Mesothelial cell of epicardium (in vitro differentiated cells): Measurements from ENCODE around the gene UBE2E2. TPM values are rescaled to one million over a fixed set of nuclear protein-coding genes. Genes with fewer than 3 reads are reported as not detected.

Experiments used
- DNase-seq, 2 experiments: peaks; one replicate each; pipeline ENCODE4 v3.0.0; 2021; ENCODE audit warnings: low spot score in 2 of 2; ENCODE audit not compliant: unreplicated experiment in 2 of 2
- H3K27ac Mint-ChIP-seq: 2 replicates; pipeline ENCODE4 v1.8.0; 2021; ENCODE audit warnings: mixed read lengths
- H3K27me3 Mint-ChIP-seq: 2 replicates; pipeline ENCODE4 v1.8.0; 2021; ENCODE audit warnings: low read depth, mixed read lengths
- H3K36me3 Mint-ChIP-seq: 2 replicates; pipeline ENCODE4 v1.8.0; 2021; ENCODE audit warnings: mixed read lengths
- H3K4me1 Mint-ChIP-seq: 2 replicates; pipeline ENCODE4 v1.8.0; 2021; ENCODE audit warnings: mixed read lengths
- H3K4me3 Mint-ChIP-seq: 2 replicates; pipeline ENCODE4 v1.8.0; 2021; ENCODE audit warnings: mild to moderate bottlenecking, moderate library complexity, mixed read lengths
- H3K9me3 Mint-ChIP-seq: 2 replicates; pipeline ENCODE4 v1.8.0; 2021; ENCODE audit warnings: mixed read lengths
- CTCF ChIP-seq: fragments of 200-600 bp; sonication (generic); IDR thresholded peaks from one replicate; pipeline ENCODE4 v1.5.0; 2021; ENCODE audit warnings: antibody characterized with exemption; ENCODE audit not compliant: unreplicated experiment
- total RNA-seq: library from RNA; stranded (reverse); gene quantifications from 3 replicates; pipeline ENCODE4 v1.2.1, GENCODE V29; 2021

UBE2E2 gene
- total RNA-seq, 1 donor from 2014 or later = 42.3 TPM

GRCh38 chr3:23263796-23264195 lies 60.7 kb downstream of the UBE2E2 start:
- Mint-ChIP-seq H3K27ac (no peak overlapping the region), H3K9me3 (peaks cover 4% of the 10 kb centered on the region), H3K36me3 (peaks cover 4% of the 10 kb centered on the region), H3K27me3 (no peaks in the 10 kb centered on the region), H3K4me1 (peaks cover 3% of the 10 kb centered on the region), H3K4me3 (no peak overlapping the region)
- no peak for TF ChIP-seq CTCF
- DNase-seq = no peak

- H3K27me3 Mint-ChIP-seq = no peaks in the 10 kb centered on the region
- TF ChIP-seq CTCF = no peak
- peaks cover 3% of the 10 kb centered on the region for H3K4me1 Mint-ChIP-seq
- H3K36me3 Mint-ChIP-seq = peaks cover 4% of the 10 kb centered on the region
- H3K27ac Mint-ChIP-seq = no peak overlapping the region
- H3K9me3 Mint-ChIP-seq = peaks cover 4% of the 10 kb centered on the region
- DNase-seq = no peak
- no peak overlapping the region for H3K4me3 Mint-ChIP-seq
Observed at GRCh38 chr3:23264413-23264812, 61.3 kb downstream of the UBE2E2 start.

GRCh38 chr3:23270423-23270822 lies 67.3 kb downstream of the UBE2E2 start:
- Mint-ChIP-seq H3K4me1 (no peaks in the 10 kb centered on the region), H3K27me3 (no peaks in the 10 kb centered on the region), H3K36me3 (peaks cover 10% of the 10 kb centered on the region), H3K27ac (no peak overlapping the region), H3K9me3 (peaks cover 17% of the 10 kb centered on the region), H3K4me3 (no peak overlapping the region)
- DNase-seq = no peak
- no peak for TF ChIP-seq CTCF

- H3K36me3 Mint-ChIP-seq = peaks cover 7% of the 10 kb centered on the region
- no peak for TF ChIP-seq CTCF
Observed at GRCh38 chr3:23271876-23272741, 69.0 kb downstream of the UBE2E2 start.

GRCh38 chr3:23272820-23273219 lies 69.7 kb downstream of the UBE2E2 start:
- no peak for DNase-seq
- no peak for TF ChIP-seq CTCF
- peaks cover 5% of the 10 kb centered on the region for H3K36me3 Mint-ChIP-seq
- H3K27ac Mint-ChIP-seq = no peak overlapping the region
- peaks cover 13% of the 10 kb centered on the region for H3K9me3 Mint-ChIP-seq
- H3K27me3 Mint-ChIP-seq = no peaks in the 10 kb centered on the region
- H3K4me1 Mint-ChIP-seq = peaks cover 2% of the 10 kb centered on the region
- H3K4me3 Mint-ChIP-seq = no peak overlapping the region

More at GRCh38 chr3:23271876-23272741, 69.0 kb downstream of the UBE2E2 start:
- Mint-ChIP-seq H3K9me3 (peaks cover 13% of the 10 kb centered on the region), H3K27ac (no peak overlapping the region), H3K4me3 (no peak overlapping the region), H3K4me1 (peaks cover under 1% of the 10 kb centered on the region), H3K27me3 (no peaks in the 10 kb centered on the region)
- DNase-seq = no peak
